MCF 10A (cell line): Measurements from ENCODE around the gene STK24. TPM values are rescaled to one million over a fixed set of nuclear protein-coding genes. Genes with fewer than 3 reads are reported as not detected.

Experiments used
- BruUV-seq: library from RNA; stranded (reverse); fragments of 400-500 nt; replicated peaks from 2 replicates; lab custom pipeline; 2021; lab: Mats Ljungman, UMichigan
- CTCF ChIA-PET: fragments of 300-600 bp; sonication (Branson Sonifier 250); formaldehyde crosslinking; extraction: SDS; loops from one replicate; lab custom pipeline; 2021; ENCODE audit warnings: antibody characterized with exemption, inconsistent platforms; lab: Yijun Ruan, JAX
- POLR2A ChIA-PET: fragments of 300-600, 350-650 bp; sonication (Branson Sonifier 250); formaldehyde crosslinking; extraction: SDS; loops from one replicate; lab custom pipeline; 2020; ENCODE audit warnings: antibody characterized with exemption, inconsistent platforms; lab: Yijun Ruan, JAX
- DNase-seq: peaks from one replicate; pipeline ENCODE4 v3.0.0-alpha.2; 2018; ENCODE audit not compliant: unreplicated experiment
- H3K27ac Mint-ChIP-seq: one replicate; pipeline ENCODE4 v1.8.0; 2022; ENCODE audit warnings: mild to moderate bottlenecking, low read depth, mixed read lengths; ENCODE audit not compliant: unreplicated experiment
- H3K27me3 Mint-ChIP-seq: one replicate; pipeline ENCODE4 v1.8.0; 2022; ENCODE audit warnings: mixed read lengths; ENCODE audit not compliant: insufficient read depth, unreplicated experiment
- H3K36me3 Mint-ChIP-seq: one replicate; pipeline ENCODE4 v1.8.0; 2022; ENCODE audit warnings: mild to moderate bottlenecking, moderate library complexity, mixed read lengths; ENCODE audit not compliant: insufficient read depth, unreplicated experiment
- H3K4me1 Mint-ChIP-seq: one replicate; pipeline ENCODE4 v1.8.0; 2022; ENCODE audit warnings: mixed read lengths; ENCODE audit not compliant: insufficient read depth, unreplicated experiment
- H3K4me3 Mint-ChIP-seq: one replicate; pipeline ENCODE4 v1.8.0; 2022; ENCODE audit warnings: mild to moderate bottlenecking, moderate library complexity, mixed read lengths; ENCODE audit not compliant: unreplicated experiment
- H3K9me3 Mint-ChIP-seq: one replicate; pipeline ENCODE4 v1.8.0; 2022; ENCODE audit warnings: mixed read lengths; ENCODE audit not compliant: unreplicated experiment
- intact Hi-C: fragments of 100-400 bp; cut with micrococcal nuclease; formaldehyde crosslinking; loops from 2 replicates; pipeline ENCODE4 v1.14.1; 2022
- total RNA-seq: library from RNA; stranded (reverse); gene quantifications from 2 replicates; pipeline ENCODE4 v1.2.3, GENCODE V29; 2022
- TF ChIP-seq, protein P1 (sequence below): fragments of 200-600 bp; IDR thresholded peaks from one replicate; pipeline ENCODE4 v1.8.0; 2022; ENCODE audit warnings: antibody characterized with exemption, mild to moderate bottlenecking; ENCODE audit not compliant: unreplicated experiment

Gene STK24
- total RNA-seq, 1 experiment from 2014 or later: 200 TPM

DNA sequence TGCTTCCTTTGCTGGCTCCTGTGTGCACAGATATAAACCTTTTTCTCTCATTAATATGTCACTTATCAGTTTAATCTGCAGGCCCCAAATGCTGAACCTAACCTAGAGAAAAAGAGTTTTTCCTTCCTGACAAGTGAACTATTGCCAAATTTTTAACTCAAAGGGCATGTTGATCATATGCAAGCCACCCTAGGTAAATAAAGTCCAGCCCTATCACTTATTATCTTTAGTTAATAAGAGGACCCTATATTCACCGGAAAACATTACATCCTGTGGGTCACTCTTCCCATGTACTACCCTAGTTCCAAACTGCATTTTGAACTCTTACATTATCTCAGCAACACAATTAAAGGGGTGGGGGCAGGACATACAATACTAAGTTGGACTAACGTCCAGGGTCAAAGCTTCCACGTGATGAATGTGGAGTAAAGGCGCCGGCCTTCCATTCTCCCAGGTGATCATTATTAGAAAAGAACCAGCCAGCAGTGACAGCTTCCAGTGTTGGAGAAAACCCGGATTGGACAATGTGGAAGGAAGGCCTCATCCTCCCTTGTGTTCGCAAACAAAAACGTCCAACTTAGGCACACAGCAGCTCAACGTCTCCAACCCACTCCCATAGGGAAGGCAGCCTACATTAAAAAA lies 86.6 kb downstream of the STK24 start:
- Mint-ChIP-seq H3K27ac (no peak overlapping the region), H3K4me1 (peaks cover 34% of the 10 kb centered on the region), H3K27me3 (no peaks in the 10 kb centered on the region), H3K9me3 (no peaks in the 10 kb centered on the region), H3K4me3 (no peak overlapping the region), H3K36me3 (peaks cover 7% of the 10 kb centered on the region)
- TF ChIP-seq, protein P1, sequence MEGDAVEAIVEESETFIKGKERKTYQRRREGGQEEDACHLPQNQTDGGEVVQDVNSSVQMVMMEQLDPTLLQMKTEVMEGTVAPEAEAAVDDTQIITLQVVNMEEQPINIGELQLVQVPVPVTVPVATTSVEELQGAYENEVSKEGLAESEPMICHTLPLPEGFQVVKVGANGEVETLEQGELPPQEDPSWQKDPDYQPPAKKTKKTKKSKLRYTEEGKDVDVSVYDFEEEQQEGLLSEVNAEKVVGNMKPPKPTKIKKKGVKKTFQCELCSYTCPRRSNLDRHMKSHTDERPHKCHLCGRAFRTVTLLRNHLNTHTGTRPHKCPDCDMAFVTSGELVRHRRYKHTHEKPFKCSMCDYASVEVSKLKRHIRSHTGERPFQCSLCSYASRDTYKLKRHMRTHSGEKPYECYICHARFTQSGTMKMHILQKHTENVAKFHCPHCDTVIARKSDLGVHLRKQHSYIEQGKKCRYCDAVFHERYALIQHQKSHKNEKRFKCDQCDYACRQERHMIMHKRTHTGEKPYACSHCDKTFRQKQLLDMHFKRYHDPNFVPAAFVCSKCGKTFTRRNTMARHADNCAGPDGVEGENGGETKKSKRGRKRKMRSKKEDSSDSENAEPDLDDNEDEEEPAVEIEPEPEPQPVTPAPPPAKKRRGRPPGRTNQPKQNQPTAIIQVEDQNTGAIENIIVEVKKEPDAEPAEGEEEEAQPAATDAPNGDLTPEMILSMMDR: no peak
- POLR2A ChIA-PET: interaction anchor here (0.6 to 0.9 kb wide), 2 partner anchors 87 to 164 kb away, joined by 3 read pairs; no protein-coding TSS in a partner anchor
- DNase-seq: no peak
- intact Hi-C loops: no loop called here
- no TSS peak for BruUV-seq
- CTCF ChIA-PET: interaction anchor here (0.6 to 0.8 kb wide), 5 partner anchors 20 to 983 kb away, joined by 3 to 5 read pairs (median 3); no protein-coding TSS in a partner anchor

DNA sequence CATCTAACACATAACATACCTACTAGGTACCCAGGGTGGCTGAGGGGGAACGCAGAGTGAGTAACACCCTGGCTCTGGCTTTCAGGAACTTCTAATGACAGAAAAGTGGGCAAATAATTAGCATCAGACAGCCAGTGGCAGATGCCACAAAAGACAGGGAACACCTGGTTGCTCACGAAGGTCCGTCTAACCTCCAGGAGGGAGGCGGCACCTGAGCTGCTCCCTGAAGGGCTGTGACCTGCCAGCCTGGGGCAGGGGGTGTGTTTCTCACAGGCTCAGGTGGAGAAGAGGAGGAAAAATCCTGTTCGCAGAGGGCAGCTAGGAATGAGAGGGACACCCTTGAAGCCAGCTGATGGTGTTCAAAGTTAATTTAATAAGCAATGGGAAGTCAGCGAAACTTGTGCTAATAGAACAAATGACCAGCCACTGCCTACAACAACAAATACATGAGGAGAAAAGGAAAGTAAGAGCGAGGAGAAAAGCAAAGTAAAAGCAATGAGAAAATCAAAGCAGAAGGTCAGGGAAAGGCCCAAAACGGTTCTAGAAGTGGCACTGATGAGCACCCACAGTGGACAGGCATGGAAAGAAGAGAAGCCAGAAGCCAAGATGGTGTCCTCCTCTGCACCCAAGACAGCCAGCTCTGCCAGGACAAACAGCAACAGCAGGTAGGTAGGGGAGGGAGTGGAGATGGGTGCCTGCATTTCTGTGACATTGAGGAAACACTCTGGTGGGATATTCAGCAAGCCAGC lies 87.3 kb downstream of the STK24 start:
- POLR2A ChIA-PET: interaction anchor here (0.9 kb wide), 2 partner anchors 10 to 19 kb away, joined by 3 to 4 read pairs; no protein-coding TSS in a partner anchor
- no peak for DNase-seq
- peaks cover 9% of the 10 kb centered on the region for H3K36me3 Mint-ChIP-seq
- no peaks in the 10 kb centered on the region for H3K9me3 Mint-ChIP-seq
- no TSS peak for BruUV-seq
- CTCF ChIA-PET: interaction anchor here (0.6 to 0.7 kb wide), 2 partner anchors 21 to 163 kb away, joined by 3 to 4 read pairs; no protein-coding TSS in a partner anchor
- no peak overlapping the region for H3K4me3 Mint-ChIP-seq
- H3K27me3 Mint-ChIP-seq: no peaks in the 10 kb centered on the region
- intact Hi-C loops: loop anchor here (10.0 kb wide), 1 partner anchor 165 kb away; no protein-coding TSS in a partner anchor
- no peak overlapping the region for H3K27ac Mint-ChIP-seq
- TF ChIP-seq, protein P1: no peak
- H3K4me1 Mint-ChIP-seq: peaks cover 38% of the 10 kb centered on the region

DNA sequence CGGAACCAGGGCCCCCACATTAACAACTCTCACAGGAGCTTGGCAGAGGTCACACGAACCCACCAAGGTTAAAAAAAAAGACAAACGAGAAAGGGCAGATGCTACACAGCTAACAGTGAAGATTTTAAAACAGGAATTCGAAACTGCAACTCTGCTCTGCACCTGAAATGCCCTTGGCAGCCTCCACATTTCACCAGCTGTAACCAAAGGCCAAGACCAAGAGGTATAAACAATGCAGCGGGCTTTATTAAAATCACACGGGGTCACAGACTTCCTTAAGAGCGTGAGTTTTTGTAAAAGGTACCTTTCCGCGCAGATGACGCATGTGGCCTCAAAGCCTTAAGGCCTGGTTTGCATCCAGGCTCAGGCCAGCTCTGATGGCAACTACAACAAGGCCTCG lies 88.2 kb downstream of the STK24 start:
- Mint-ChIP-seq H3K27me3 (no peaks in the 10 kb centered on the region), H3K4me1 (peaks cover 44% of the 10 kb centered on the region), H3K4me3 (no peak overlapping the region), H3K36me3 (peaks cover 12% of the 10 kb centered on the region), H3K9me3 (no peaks in the 10 kb centered on the region), H3K27ac (no peak overlapping the region)
- TF ChIP-seq, protein P1: no peak
- POLR2A ChIA-PET: interaction anchor here (0.9 to 1.7 kb wide), 3 partner anchors 13 to 20 kb away, joined by 3 to 4 read pairs (median 3); no protein-coding TSS in a partner anchor
- BruUV-seq: no TSS peak
- no peak for DNase-seq
- CTCF ChIA-PET: interaction anchor here (0.6 to 2.1 kb wide), 5 partner anchors 8 to 543 kb away, joined by 3 to 7 read pairs (median 3); no protein-coding TSS in a partner anchor
- intact Hi-C loops: loop anchor here (10.0 kb wide), 1 partner anchor 166 kb away; no protein-coding TSS in a partner anchor

DNA sequence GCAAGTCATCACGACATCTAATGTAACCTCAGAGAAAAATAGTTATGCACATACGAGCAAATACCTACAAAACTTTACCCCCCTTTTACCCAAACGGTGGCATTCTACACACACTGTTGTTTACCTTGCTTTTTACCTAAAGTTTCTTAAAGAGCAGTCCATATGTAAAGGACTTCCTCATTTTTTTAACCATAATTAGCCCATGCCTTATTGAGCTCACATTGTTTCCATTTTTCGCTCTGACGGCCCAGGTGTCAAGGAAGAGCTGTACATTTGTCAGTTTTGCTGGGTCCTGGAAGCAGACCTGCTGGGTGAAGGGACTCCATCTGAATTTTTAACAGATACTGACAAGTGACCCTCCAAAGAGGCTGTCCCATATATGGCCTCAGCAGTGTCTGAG lies 89.4 kb downstream of the STK24 start:
- BruUV-seq: no TSS peak
- ChIA-PET POLR2A (interaction anchor here (1.1 to 1.9 kb wide), 3 partner anchors 14 to 54 kb away, joined by 4 to 11 read pairs (median 4); no protein-coding TSS in a partner anchor), CTCF (interaction anchor here (0.6 to 2.1 kb wide), 3 partner anchors 19 to 318 kb away, joined by 3 to 7 read pairs (median 3); no protein-coding TSS in a partner anchor)
- DNase-seq: no peak
- TF ChIP-seq, protein P1: no peak
- intact Hi-C loops: loop anchor here (10.0 kb wide), 1 partner anchor 167 kb away; no protein-coding TSS in a partner anchor
- H3K4me1 Mint-ChIP-seq: peaks cover 51% of the 10 kb centered on the region
- H3K36me3 Mint-ChIP-seq: peaks cover 12% of the 10 kb centered on the region
- H3K9me3 Mint-ChIP-seq: no peaks in the 10 kb centered on the region
- H3K27me3 Mint-ChIP-seq: no peaks in the 10 kb centered on the region
- H3K4me3 Mint-ChIP-seq: no peak overlapping the region
- H3K27ac Mint-ChIP-seq: no peak overlapping the region
